ENCODE data around the gene NUP107. TPM values are rescaled to one million over a fixed set of nuclear protein-coding genes. Genes with fewer than 3 reads are reported as not detected.

The NUP107 gene
- total and polyA plus RNA-seq, 9 donors = 18.4 to 56.6 (median 45.3) TPM

DNA sequence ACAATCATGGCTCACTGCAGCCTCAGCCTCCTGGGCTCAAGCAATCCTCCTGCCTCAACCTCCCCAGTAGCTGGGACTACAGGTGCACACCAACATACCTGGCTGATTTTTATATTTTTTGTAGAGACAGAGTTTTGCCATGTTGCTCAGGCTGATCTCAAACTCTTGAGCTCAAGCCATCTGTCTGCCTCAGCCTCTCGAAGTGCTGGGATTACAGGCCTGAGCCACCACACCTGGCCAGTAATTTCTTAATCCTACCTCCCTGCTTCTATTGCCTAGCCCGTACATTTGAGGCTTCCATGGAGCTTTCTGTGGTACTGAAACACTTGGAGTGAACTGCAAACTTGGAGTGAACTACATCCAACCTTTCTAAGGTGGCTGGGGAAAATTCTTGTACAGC, 79.9 kb downstream of the NUP107 start:
- H3K36me3 ChIP-seq = no peaks in the 10 kb centered on the region

DNA sequence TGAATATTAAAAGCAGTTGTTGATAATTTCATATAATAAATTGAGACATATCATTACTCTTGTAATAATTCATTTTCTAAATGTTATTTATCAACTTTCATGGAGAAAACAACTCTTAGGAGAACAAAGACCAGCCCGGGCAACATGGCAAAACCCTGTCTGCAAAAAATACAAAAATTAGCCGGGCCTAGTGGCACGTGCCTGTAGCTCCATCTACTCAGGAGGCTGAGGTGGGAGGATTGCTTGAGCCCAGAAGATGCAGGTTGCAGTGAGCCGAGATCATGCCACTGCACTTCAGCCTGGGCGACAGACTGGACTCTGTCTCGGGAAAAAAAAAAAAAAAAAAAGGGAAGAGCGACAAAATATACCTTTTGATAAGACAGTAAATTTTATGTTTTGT, 80.4 kb downstream of the NUP107 start:
- no peak overlapping the region for H3K4me3 ChIP-seq
- WGBS, 3 donors = 89 to 94% (median 94%) methylated on average over 7 of the region's 7 CpGs
- no peaks in the 10 kb centered on the region for H3K9me3 ChIP-seq
- no peaks in the 10 kb centered on the region for H3K36me3 ChIP-seq
- no peak overlapping the region for H3K27ac ChIP-seq
- H3K4me1 ChIP-seq (ENCODE audit: insufficient read depth) = no peaks in the 10 kb centered on the region
- no peak for TF ChIP-seq EP300 (IDR thresholded peaks at IDR 0.05)
- no peak for TF ChIP-seq POLR2A (IDR thresholded peaks at IDR 0.05)
- TF ChIP-seq, protein P1, sequence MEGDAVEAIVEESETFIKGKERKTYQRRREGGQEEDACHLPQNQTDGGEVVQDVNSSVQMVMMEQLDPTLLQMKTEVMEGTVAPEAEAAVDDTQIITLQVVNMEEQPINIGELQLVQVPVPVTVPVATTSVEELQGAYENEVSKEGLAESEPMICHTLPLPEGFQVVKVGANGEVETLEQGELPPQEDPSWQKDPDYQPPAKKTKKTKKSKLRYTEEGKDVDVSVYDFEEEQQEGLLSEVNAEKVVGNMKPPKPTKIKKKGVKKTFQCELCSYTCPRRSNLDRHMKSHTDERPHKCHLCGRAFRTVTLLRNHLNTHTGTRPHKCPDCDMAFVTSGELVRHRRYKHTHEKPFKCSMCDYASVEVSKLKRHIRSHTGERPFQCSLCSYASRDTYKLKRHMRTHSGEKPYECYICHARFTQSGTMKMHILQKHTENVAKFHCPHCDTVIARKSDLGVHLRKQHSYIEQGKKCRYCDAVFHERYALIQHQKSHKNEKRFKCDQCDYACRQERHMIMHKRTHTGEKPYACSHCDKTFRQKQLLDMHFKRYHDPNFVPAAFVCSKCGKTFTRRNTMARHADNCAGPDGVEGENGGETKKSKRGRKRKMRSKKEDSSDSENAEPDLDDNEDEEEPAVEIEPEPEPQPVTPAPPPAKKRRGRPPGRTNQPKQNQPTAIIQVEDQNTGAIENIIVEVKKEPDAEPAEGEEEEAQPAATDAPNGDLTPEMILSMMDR (IDR thresholded peaks at IDR 0.05) = no peak
- H3K27me3 ChIP-seq = no peaks in the 10 kb centered on the region
- no peak for DNase-seq
- intact Hi-C loops (cut with DNase I) = no loop called here

More for the DNA sequence above, 79.9 kb downstream of the NUP107 start:
- H3K27ac ChIP-seq = no peak overlapping the region
- no peaks in the 10 kb centered on the region for H3K9me3 ChIP-seq
- WGBS, 3 donors = 77 to 91% (median 87%) methylated on average over 2 of the region's 2 CpGs
- TF ChIP-seq, protein P1 (IDR thresholded peaks at IDR 0.05) = no peak
- TF ChIP-seq EP300 (IDR thresholded peaks at IDR 0.05) = no peak
- no peak for TF ChIP-seq POLR2A (IDR thresholded peaks at IDR 0.05)
- H3K4me3 ChIP-seq = no peak overlapping the region
- DNase-seq = no peak
- intact Hi-C loops (cut with DNase I) = no loop called here
- no peaks in the 10 kb centered on the region for H3K27me3 ChIP-seq
- no peaks in the 10 kb centered on the region for H3K4me1 ChIP-seq (ENCODE audit: insufficient read depth)

DNA sequence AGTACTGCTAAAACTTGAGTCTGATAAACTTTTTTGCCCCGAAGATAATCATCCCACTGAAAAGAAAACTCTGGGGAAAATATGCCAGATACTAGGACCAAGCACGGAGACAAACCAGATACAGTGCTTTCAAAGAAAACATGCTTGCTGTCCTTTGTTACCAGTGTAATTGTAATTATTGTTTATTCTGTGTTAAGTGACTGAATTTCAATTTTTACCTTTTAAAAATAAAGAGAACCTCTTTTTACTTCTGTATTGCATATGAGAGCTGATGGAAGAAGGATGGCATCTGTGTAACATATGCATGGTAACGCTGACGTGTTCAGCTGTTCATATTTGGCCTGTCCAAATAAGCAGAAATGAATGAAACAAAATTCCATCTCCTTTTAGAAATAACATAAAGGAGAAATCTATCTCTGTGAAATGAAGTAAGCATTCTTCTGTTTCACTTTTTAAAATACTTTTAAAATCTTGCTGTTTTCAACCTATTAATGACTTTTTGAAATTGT, 81.7 kb downstream of the NUP107 start:
- TF ChIP-seq POLR2A (IDR thresholded peaks at IDR 0.05) (no peak), EP300 (IDR thresholded peaks at IDR 0.05) (no peak)
- TF ChIP-seq, protein P1 (IDR thresholded peaks at IDR 0.05) = no peak
- Histone ChIP-seq H3K27ac (no peak overlapping the region), H3K4me3 (no peak overlapping the region), H3K27me3 (no peaks in the 10 kb centered on the region), H3K4me1 (ENCODE audit: insufficient read depth) (no peaks in the 10 kb centered on the region), H3K36me3 (no peaks in the 10 kb centered on the region), H3K9me3 (no peaks in the 10 kb centered on the region)
- intact Hi-C loops (cut with DNase I) = no loop called here
- DNase-seq = no peak
- WGBS, 3 donors = 84 to 87% (median 85%) methylated on average over 4 of the region's 4 CpGs

DNA sequence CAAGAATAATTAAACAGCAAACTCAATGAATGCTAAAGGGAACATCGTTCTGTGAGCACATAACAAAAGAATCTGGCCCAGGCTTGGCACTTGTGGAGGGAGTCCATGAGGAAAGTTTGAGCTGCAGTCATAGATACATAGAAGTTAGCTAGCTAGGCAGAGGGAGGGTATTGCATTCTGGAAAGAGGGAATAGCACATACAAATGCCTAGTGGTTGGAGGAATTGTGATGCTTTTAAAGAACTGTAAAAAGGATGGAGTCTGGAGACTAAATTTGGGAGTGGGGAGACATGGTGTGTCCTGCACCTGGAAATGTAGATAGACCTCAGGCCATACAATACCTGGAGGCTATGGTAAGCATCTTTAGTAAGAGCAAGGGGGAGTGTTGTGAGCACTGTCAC, 83.2 kb downstream of the NUP107 start:
- WGBS, 3 donors = 84 to 86% (median 86%) methylated on average over 1 of the region's 1 CpG

More for the DNA sequence above, 83.2 kb downstream of the NUP107 start:
- Histone ChIP-seq H3K36me3 (no peaks in the 10 kb centered on the region), H3K4me3 (no peak overlapping the region), H3K9me3 (no peaks in the 10 kb centered on the region), H3K27ac (no peak overlapping the region), H3K27me3 (no peaks in the 10 kb centered on the region), H3K4me1 (ENCODE audit: insufficient read depth) (no peaks in the 10 kb centered on the region)
- TF ChIP-seq EP300 (IDR thresholded peaks at IDR 0.05) = no peak
- TF ChIP-seq, protein P1 (IDR thresholded peaks at IDR 0.05) = no peak
- no peak for TF ChIP-seq POLR2A (IDR thresholded peaks at IDR 0.05)
- DNase-seq = no peak
- intact Hi-C loops (cut with DNase I) = no loop called here

All from ovary (tissue), 9 donors.